Testis (tissue), 2 donors: ENCODE data around the gene CR1L.

ENCODE experiments used
- CTCF ChIP-seq, 3 experiments: fragments of 450-650 bp in 2 of 3; fragments of 200-600 bp in 1 of 3; sonication (generic) in 1 of 3; IDR thresholded peaks; one replicate each; pipeline ENCODE4 v1.5.1; 2016 to 2019; ENCODE audit warnings: antibody characterized with exemption in 3 of 3, mild to moderate bottlenecking in 2 of 3, moderate library complexity in 1 of 3
- POLR2A ChIP-seq: fragments of 450-650 bp; IDR thresholded peaks from one replicate; pipeline ENCODE4 v1.6.1; 2017; ENCODE audit warnings: antibody characterized with exemption, mild to moderate bottlenecking, moderate library complexity

- TF ChIP-seq CTCF (IDR thresholded peaks at IDR 0.05) (no peak), POLR2A (no peak)
These were observed 57.4 kb downstream of the CR1L start for GRCh38 chr1:207702317-207702716.
